Thyroid gland (tissue), 4 donors: ENCODE measurements around the gene GATA3.

Source experiments
- CTCF ChIP-seq, 6 experiments: fragments of 200-600 bp in 3 of 6; fragments of 450-650 bp in 3 of 6; sonication (generic) in 3 of 6; IDR thresholded peaks; one replicate each; pipeline ENCODE4 v1.5.1; 2016 to 2019; ENCODE audit warnings: antibody characterized with exemption in 6 of 6, mild to moderate bottlenecking in 2 of 6, inconsistent platforms in 1 of 6, moderate library complexity in 1 of 6
- POLR2A ChIP-seq, 2 donors: fragments of 450-650 bp; IDR thresholded peaks; one replicate each; pipeline ENCODE4 v1.6.1; 2017; ENCODE audit warnings: antibody characterized with exemption in 2 of 2, mild to moderate bottlenecking in 2 of 2, moderate library complexity in 1 of 2

DNA sequence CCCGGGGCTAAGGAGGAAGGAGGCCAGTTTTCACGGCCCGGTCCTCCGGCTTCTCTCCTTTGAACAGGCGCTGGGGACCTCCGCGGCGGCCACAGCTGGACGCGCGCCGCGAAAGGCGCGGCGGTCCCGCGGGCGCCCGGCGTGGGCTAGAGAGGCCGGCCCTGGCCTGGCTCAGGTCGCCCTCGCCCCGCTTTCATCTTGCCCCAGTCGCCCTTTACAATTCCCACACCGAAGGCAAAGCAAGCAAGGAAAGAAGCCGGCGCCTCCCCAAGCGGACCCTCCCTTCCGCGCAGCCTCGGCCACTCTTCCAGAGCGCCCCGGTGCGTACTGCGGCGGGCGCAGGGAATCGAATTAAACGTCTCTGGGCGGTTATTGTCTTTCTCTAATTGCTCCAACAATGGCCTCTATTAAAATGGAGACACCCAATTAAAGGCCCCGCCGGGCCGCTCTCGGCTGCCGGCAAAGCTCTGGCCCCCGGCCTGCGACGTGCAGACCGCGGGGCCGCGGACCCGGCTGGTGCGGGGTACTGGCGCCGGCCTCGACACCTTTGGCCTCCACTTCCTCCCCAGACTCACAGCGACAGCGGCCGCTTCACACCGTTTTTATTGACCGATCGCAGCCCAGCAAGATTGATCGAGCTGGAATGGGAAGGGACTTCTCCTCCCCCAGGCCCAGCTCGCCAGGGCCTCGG is 4.5 kb upstream of the GATA3 start:
- TF ChIP-seq CTCF (IDR thresholded peaks at IDR 0.05) (no peak), POLR2A (IDR thresholded peaks at IDR 0.05) (no peak)
